Activated CD4-positive, CD25-positive, alpha-beta regulatory T cell treated with anti-CD3 and anti-CD28 coated beads, Interleukin-2, amount 50 U/mL, for 16 hours (primary cell): ENCODE measurements around the gene THAP12.
"Not testable (repeated sequence)": the region's sequence is repeated elsewhere in the genome, so short reads cannot be mapped to it uniquely, and the experiment has no call there.

Experiments
- DNase-seq: peaks from one replicate; pipeline ENCODE4 v3.0.0-alpha.2; 2020; ENCODE audit warnings: low read depth, low spot score

The THAP12 gene

DNA sequence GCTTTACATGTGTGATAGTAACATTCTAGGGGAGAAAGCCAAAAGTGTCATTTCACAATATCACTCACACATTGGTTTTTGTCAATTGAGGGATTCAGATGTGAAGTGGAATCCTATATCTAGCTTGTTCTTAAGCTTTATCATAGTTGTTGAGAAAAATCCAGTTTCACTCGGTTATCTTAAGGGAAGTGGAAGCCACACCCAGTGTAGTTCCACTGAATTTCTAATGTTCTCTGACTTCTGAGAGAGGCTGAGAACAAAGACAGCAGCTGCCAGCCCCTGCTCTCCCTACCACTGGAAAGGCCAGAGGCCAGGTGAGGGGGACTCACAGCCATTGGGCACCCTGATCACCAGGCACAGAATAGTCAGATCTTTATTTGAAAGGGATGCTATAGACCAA is 53.7 kb downstream of the THAP12 start:
- DNase-seq = no peak

DNA sequence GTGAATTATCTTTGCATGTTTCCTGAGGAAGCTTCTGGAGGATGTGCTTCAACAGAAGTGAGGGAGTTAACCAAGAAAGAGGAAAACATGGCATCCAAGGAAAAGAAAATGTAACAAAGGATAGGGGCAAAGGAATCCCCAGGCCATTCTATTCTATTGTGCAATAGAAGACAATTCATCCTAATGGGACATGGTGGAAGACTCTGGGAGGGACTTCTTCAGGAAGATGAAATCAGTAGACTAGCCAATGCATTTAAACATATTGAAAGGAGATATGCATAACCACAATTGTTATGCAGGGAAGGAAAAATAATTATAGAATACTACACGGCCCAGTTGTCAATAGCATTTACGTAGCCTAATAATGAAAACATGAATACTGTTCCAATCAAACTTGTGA is 55.7 kb downstream of the THAP12 start:
- DNase-seq = no peak

DNA sequence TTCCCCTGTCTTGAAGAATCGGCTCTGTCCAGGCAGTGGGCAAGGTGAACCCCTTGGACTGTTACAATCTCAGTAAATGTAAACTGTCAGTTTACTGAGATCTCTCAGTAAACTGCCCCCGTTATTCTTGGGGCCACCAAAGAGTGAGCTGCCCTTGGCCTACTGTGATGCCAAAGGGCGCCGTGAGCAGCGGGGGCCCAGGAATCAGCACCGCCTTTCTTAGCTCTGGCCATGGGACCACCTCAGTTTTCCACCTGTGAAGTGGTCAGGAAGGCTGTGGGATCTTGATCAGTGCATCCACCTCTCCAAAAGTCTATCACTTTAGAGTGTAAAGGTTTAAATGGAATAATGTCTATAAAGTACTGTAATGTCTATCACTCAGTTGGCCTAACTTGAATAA is 57.1 kb downstream of the THAP12 start:
- DNase-seq = no peak

DNA sequence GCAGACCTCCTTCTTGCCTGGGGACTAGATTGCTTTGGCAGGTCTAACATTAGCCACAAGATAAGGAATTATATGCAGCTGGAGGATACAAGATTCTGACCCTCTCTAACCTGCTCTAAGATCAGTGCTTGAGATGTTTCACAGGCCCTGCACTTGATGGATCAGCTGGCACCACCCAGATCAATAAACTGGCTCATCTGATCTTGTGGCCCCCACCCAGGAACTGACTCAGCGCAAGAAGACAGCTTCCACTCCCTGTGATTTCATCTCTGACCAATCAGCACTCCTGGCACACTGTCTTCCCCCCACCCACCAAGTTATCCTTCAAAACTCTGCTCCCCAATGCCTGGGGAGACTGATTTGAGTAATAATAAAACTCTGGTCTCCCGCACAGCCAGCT is 57.6 kb downstream of the THAP12 start:
- not testable (repeated sequence) for DNase-seq

DNA sequence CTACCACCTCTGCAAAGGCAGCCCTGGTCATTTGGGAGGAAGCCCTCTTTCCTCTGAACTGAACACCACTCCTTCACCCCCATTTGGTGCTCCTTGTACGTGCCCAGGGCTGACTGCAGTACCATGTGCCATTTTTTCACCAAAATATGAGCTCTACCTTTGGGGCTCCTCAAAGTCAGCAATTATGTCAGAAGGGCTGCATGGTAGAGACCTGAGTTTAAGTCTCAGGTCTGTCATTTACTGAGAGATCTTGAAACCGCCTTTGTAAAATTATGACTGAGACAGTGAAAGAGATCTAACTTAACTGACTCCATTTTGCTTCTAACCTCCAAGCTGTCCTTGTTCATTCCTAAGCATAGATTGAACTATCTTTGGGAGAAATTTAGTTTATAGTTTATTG is 58.0 kb downstream of the THAP12 start:
- DNase-seq = no peak

DNA sequence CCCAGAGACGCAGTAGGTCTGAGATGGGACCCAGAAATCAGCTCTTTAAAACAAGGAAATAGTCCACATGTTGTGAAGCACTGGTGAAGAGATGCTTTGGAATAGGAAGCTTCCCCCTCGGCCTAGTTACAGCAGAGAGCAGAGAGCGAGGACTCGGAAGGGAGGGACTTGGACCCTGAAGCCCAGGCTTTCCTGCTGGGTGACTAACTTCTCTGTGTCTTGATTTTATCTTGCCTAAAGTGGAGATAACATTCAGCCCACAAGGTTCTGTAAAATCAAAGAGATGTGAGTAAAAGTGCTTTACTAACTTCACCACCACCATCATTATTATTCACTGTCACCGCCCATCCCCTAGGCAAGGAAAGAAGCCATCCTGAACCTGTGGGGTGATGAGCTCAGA is 58.4 kb downstream of the THAP12 start:
- DNase-seq = no peak

DNA sequence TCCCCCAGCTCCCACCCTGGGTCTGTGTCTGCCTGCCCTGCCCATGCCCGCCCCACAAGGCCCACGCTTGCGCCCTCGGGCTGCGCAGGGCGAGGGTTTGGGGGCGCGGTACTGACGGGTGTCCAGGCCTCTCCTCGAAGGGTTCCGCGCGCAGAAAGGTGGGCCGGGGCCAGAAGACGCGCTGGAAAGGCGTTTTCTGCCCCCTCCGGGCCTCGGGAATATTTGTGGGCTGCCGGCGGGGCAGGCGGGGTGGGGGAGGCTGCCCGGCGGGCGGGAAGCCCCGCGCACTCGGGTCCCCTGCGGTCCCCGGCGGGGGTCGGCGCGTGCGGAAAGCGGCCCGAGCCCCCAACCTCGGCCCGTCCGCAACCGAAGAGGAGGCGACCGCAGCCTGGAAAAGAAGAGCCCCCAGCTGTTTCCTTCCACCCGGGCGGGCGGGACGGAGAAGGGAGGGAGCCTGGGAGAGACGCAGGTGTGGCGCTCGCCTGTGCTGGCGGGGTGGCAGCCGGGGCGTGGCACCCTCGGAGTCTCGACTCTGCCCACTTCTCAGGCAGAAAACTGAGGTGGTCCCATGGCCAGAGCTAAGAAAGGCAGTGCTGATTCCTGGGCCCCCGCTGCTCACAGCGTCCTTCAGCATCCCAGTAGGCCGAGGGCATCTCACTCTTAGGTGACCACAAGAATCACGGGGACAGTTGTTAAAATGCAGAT is 59.0 kb downstream of the THAP12 start:
- DNase-seq = no peak

DNA sequence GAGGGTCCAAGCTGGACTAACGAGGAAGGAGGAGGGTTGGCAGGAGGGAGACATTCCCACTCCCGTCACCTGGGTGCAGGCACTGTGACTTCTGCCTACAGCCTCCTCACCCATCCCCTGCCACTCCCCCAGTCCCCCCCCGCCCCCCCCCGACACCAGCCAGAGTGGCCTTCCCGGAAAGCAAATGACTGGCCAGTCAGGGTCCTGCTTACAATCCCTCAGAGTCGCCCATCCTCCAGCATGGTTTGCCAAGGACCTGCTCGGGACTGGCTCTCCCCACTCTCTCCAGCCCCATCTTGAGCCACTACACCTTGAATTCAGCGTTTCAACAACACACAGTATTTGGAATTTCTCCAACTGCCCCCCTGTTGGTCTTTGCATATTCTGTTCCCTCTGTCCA is 59.6 kb downstream of the THAP12 start:
- no peak for DNase-seq

DNA sequence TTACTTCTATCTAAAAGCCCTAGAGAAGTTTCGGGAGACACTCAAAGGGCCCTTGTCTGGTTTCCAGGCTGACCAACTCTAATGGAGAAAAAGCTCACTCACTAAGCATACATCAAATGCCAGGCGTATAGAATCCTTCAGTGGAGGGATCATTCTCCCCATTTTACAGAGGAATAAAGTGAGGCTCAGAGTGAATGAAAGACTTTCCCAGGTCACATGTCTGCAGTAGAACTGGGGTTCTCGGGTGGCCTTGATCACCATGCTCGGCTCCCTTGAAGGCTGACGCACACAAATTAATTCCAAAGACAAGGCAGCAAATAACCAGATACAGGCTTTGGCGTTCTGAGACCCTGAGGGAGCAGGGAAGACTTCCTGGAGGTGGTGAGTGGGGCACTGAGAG is 60.0 kb downstream of the THAP12 start:
- no peak for DNase-seq

DNA sequence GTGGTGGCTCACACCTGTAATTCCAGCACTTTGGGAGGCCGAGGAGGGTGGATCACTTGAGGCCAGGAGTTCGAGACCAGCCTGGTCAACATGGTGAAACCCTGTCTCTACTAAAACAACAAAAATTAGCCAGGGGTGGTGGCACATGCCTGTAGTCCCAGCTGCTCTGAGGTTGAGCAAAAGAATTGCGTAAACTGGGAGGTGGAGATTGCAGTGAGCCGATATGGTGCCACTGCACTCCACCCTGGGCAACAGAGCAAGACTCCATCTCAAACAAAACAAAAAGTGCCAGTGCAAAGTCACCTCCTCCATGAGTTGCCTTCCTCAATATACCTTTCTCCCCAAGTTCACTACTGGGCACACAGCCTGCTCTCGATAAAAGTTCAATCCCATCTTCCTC is 61.1 kb downstream of the THAP12 start:
- DNase-seq = not testable (repeated sequence)

DNA sequence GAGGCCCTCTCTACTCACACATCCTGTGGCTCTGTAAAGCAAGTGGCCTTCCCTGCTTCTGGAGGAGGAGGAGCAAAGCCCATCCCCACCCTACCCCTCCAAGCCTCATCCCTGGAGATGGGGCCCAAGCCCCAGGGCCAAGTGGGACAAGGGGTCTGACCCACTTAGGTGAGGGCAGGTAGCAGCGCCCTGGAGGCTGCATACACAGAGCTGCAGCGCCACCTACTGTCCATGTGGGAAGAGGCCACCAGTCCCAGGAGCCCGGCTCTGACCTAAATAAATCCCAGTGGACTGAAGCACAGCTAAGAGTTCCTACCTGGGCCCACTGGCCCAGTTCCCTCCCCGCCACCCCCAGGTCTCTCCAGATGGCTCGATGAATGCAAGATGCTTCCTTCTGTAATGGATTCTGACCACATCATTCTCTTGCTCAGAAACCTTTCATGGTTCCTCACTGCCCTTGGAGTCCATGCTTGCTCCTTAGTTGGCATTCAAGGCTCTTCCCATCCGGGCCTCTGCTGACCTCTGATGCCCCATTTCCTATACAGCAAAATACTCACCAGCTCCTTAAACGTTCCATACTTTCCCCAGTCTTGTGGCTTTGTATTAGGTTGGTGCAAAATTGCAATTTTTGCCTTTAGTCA is 62.1 kb downstream of the THAP12 start:
- peak; percentile 69 for DNase-seq

DNA sequence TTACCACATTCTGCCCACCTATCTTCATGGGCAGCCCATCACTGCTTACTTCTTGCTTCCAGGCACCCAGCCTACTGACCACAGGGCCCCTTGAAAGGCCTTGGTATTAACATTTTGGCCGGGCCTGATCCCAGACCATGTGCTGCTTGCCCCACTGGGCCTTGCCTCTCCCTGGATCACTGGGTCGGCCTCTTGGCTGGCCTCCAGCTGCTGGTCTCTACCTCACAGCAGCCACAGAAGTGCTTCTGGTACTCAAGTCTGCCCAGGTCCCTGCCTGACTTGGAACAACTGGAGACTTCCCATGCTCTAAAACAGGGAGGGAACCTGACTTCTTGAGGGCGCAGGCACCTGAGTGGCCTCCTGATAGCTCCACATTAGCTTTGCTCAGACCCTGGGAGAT is 63.6 kb downstream of the THAP12 start:
- DNase-seq = no peak

DNA sequence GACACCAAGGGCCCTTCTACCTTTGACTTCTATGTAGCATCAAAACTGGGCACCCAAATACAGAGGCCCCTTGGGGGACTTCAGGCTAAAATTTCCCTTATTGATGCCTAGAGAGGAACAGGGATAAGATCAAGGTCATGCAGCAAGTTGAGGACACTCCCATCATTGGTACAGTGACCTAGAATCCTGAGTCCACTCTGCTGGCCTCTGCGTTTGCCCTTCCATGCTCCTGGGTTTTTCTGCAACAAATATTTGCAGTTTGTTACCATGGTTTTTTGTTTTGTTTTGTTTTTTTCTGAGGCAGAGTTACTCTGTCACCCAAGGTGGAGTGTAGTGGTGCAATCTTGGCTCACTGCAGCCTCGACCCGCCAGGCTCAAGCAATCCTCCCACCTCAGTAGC is 64.2 kb downstream of the THAP12 start:
- DNase-seq = no peak

DNA sequence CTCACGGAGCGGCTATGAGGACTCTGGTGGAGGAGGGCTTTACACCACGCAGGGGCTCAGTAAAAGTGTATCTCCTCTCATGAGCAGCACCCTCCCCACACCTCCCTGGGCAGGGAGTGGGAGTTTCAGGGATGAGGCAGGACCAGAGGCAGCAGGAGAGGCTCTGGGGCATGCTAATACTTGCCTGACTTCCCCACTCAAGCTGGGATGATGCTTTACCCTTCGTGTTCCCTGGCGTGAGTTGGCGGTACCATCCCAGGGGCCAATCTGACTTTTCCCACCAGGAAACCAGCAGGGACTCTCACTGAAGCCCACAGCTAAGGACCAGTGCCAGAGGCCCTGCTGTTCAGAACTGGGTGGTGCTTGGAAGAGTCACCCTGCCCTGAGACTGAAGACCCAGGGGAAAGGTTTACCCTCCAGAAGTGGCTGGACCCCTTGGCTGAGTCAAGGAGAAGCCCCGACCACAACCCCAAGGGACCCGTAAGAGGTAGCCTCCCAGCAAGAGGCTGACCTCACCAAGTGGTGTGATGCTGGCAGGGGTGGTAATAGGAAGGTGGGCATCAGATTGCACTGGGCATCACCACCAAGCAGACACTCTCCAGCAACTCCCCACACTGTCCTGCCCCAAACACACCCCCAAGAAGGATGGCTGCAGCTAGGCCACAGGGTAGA is 65.6 kb downstream of the THAP12 start:
- no peak for DNase-seq

DNA sequence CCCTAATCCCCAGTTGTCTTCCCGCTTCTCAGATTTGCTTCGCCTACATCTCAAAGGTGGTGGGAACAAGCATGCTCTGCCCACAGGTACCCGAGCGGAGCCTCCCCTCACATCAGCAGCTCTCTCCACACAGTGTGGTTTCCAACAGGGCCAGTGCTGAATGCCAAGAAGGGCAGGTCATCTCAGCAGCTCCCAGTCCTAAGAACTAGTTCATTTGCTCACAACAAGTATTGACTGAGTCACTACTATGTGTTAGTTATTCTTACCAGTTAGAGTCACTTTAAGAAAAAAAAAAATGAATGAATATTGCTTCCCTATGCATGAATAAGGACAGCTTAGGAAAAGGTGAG is 66.2 kb downstream of the THAP12 start:
- no peak for DNase-seq

DNA sequence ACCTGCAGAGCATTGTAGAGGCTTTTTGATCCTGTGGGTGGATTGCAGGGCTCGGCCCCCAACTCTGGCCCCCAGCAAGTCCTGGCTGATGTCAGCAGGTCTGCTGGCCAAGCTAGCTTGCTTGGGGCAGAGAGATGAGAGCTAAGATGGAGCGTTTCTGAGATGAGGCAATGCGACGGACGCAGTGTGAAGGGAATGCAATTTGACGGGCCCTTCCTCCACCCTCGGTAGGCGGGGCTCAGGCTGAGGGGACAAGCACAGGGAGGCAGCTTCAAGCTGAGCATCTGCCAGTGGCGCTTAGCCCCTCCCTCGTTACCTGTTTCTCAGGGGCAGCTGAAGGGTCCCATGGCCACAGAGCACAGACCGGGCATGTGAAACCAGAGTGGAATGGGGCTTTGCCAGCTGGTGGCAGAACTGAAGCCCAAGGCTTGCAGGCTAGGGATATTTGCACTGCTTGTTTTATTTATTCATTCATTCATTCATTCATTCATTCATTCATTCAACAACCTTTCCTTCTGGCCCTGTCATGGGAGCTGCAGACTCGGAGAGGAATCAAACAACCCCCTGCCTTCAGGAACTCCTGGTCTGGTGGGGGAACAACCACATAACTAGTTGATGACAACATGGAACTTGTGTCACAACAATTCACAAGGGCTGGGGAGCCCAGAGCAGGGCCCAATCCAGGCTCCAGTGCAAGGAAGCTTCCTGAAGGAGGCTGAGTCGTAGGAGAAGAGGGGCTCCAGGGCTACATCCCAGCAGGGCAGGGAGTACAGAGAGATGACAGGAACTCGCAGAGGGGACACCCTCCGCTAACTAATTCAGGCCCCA is 66.8 kb downstream of the THAP12 start:
- DNase-seq = no peak

DNA sequence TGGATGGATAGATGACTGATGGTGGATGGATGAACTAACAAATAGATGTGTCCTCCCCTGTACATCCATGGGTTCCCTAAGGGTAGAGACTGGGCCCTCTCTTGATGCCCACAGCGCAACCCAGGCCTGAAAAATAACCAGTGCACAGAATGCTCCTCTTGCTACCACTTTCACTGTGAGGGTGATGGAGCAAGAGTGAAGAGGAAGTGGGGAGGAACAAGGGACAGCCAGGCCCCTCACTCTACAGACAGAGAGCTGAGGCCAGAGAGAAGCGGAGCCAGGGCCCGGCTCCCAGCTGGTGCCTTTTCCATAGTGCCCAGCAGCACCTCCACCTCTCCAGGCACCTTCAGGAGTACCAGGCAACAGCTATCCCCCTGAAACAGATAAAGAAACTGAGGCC is 67.7 kb downstream of the THAP12 start:
- DNase-seq = no peak

DNA sequence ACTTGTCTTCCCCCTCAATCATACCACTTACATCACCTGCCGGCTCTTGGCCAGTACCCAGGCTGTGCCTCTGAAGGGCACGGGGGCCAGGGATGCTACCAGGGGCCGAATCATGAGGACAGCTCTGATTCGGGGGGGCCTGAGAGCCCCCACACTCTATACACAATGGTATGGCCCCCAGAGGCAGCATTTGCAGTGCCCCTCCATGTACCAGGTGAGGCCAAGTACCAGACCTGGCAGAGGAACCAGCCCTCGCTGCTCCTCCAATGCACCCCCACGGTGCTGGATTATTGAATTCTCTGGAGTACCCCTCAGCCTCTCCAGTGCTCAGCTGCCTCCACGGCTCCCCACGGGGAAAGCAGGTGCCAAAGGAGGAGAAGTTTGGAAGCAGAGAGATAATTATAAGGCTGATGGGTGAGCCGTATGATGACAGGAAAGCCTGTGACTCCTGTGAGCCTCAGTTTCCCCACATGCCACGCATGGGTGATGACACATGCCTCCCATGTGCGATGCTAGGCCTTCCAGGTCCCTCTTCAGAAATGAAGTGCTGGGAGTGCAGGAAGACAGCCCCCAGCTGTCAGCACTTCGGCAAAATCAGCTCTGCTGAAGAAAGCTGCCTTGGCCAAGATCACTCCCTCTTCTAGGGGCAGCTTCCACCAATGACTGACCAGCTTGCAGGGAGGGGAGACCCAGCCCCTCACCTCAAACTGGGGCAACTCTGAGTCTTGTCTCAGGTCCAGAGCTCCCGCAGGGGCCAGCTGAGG is 69.9 kb downstream of the THAP12 start:
- no peak for DNase-seq

DNA sequence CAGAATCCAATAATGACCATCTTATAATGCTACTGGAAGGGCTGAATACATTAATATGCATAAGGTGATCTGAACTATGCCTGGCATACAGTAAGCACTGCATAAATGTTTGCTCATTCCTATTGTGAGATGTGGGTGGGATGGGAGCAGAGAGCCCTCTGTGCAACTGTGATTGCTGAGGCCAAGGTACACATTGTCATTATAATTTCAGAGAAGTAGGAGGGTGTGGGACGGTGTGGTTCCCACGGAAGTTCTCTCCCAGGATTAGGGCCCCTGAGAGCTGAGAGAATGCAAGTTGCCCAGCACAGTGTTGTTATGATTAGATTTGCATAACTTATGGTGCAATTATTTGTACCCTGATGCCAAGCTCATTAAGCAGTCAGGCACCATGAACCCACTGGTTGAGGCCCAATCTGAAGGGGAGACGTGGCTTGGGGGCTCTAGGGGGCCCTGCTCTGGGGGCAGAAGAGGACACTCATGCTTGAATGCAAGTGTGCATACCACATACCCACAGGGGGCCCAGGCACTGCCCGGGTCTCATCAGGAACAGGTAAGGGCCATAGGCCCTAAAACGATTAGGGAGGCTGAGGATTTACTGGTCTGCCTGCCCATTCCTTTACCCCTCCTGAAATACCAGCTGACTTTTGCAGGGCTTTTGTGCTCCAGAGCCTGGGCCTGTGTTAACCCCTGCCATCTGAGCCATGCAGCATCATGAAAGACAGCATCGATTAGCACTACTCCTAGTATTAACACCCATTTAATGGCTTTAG is 72.8 kb downstream of the THAP12 start:
- DNase-seq = no peak

DNA sequence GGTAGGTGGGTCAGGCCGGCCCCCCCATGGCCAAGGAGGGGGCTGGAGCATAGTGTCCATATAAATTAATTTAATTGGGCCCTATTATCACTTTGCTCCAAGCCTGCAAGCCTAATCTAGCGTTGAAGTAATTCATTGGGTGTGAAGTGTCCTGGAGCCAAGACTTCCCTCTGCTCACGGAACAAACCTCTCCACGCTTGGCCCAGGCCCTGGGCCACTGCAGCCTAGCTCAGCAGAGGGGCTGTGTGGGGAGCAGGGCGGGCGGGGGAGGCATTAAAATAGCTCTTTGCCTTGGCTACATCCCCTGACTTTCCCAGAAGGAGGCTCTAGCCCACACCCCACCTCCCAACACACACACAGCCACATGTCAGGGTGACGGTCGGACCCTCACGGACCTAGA is 73.5 kb downstream of the THAP12 start:
- no peak for DNase-seq

DNA sequence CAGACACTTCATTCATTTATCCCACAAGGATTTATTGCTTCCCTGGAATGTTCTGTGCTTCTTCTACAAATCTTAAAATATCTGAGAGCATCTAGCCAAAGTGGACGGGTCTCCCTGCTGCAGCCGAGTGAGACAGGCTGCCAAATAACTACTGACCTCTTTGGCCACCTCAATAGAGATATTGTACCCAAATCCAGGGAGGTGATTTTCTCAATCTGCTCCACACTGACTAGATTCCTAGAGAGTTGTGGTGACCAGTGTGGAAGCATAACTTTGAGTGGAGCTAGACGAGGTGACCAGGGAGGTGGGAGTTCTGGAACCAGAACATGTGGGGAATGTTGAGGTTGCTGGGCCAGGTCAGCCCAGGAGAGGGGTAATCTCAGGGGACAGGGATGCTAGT is 77.5 kb downstream of the THAP12 start:
- DNase-seq = no peak
